Measurements from ENCODE around the gene RNF144A. TPM values are rescaled to one million over a fixed set of nuclear protein-coding genes. Genes with fewer than 3 reads are reported as not detected.

Gene RNF144A
- polyA plus RNA-seq, 1 of the 3 experiments (the other 2 are of a cell fraction) = 15.6 TPM

DNA sequence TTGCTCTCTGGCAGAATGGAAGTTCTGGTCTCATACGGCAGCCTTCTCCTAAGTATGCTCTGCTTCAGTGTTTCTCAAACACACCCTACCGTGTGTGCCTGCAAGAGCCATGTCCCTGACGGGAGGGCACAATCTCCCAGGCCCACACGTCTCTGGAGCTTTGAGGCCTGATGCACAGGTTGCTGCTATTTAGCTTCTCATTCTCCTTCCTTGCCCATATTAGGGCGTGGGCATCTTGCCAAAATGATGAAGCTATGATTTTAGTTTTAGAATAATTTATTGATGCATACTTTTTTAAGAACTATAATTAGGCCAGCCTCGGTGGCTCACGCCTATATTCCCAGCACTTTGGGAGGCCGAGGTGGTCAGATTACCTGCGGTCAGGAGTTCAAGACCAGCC lies 107.9 kb downstream of the RNF144A start (continued):
- TF ChIP-seq, protein P1, sequence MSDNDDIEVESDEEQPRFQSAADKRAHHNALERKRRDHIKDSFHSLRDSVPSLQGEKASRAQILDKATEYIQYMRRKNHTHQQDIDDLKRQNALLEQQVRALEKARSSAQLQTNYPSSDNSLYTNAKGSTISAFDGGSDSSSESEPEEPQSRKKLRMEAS (IDR thresholded peaks at IDR 0.05; ENCODE audit: low read depth) = no peak
- TF ChIP-seq RXRA (IDR thresholded peaks at IDR 0.05; ENCODE audit: borderline replicate concordance, low read depth) = no peak
- TF ChIP-seq MEF2A (IDR thresholded peaks at IDR 0.05; ENCODE audit: borderline replicate concordance, low read depth) = no peak
- TF ChIP-seq TCF12 (IDR thresholded peaks at IDR 0.05) = no peak
- no peak for TF ChIP-seq NRF1 (IDR thresholded peaks at IDR 0.05; ENCODE audit: low read depth, low read length)
- no peak for TF ChIP-seq SMC3 (IDR thresholded peaks at IDR 0.05; ENCODE audit: low read depth, low read length)
- TF ChIP-seq, protein P2, sequence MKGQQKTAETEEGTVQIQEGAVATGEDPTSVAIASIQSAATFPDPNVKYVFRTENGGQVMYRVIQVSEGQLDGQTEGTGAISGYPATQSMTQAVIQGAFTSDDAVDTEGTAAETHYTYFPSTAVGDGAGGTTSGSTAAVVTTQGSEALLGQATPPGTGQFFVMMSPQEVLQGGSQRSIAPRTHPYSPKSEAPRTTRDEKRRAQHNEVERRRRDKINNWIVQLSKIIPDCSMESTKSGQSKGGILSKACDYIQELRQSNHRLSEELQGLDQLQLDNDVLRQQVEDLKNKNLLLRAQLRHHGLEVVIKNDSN (IDR thresholded peaks at IDR 0.05; ENCODE audit: borderline replicate concordance, low read depth) = no peak
- no peak for TF ChIP-seq RCOR1 (IDR thresholded peaks at IDR 0.05; ENCODE audit: low read length)
- TF ChIP-seq FOSL2 (IDR thresholded peaks at IDR 0.05; ENCODE audit: borderline replicate concordance, low read depth) = no peak
- no peak for TF ChIP-seq FOXM1 (IDR thresholded peaks at IDR 0.05; ENCODE audit: low read depth)
- no peak for TF ChIP-seq SIN3A (IDR thresholded peaks at IDR 0.05; ENCODE audit: borderline replicate concordance, low read depth, low read length)
- TF ChIP-seq FOXJ3 (CRISPR knock-in tag; IDR thresholded peaks at IDR 0.05) = no peak

DNA sequence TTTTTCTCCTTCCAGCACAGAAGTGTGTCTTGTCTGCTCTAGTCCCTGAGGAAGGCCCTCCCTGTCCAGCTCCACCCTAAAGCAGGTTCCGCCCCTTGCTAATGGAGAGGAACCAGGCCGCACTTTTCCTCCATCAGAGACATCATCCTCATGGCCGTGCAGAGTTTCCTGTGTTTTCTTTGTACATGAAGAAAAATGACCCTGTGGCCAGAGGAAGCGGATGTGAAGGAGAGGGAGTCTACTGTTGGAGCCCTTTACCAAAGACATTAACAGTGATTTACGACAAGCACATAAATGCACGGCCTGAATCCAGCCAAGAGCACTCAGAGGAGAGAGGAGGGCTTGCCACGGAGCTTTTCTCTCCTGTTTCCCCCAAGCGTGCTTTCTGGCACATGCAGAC lies 109.5 kb downstream of the RNF144A start:
- DNase-seq = peak; percentile 49
- Histone ChIP-seq H2AFZ (ENCODE audit: low read depth) (no peak overlapping the region), H3K4me2 (no peak overlapping the region), H3K79me2 (ENCODE audit: insufficient read depth) (no peaks in the 10 kb centered on the region), H3F3A (replicated peaks; ENCODE audit: insufficient read depth) (peaks cover 5% of the 10 kb centered on the region), H3K4me1 (ENCODE audit: control insufficient read depth in 1 of 2, insufficient read depth in 2 of 2, low read depth in 1 of 2, low read length in 1 of 2) (peaks cover 5 to 25% of the 10 kb centered on the region in 2 experiments; a peak in 3 of 4 replicates), H3K4me3 (ENCODE audit: low read depth in 2 of 2, low read length in 1 of 2) (no peak overlapping the region), H3K9ac (no peak overlapping the region), H4K20me1 (ENCODE audit: insufficient read depth) (no peaks in the 10 kb centered on the region), H3K27ac (ENCODE audit: low read depth in 2 of 2, low read length in 1 of 2) (peak overlapping the region in 1 of 2 experiments; percentile 36; a peak in 2 of 4 replicates), H3K36me3 (replicated peaks in 1 of 2; ENCODE audit: control insufficient read depth in 1 of 2, insufficient read depth in 2 of 2, low read length in 1 of 2) (peaks cover 18 to 55% of the 10 kb centered on the region in 2 experiments), H3K27me3 (ENCODE audit: insufficient read depth) (no peaks in the 10 kb centered on the region), H3K9me2 (no peaks in the 10 kb centered on the region), H3K9me3 (no peaks in the 10 kb centered on the region)
- POLR2A ChIA-PET = no interaction called here
- CTCF ChIA-PET = interaction anchor here (1.2 to 18.0 kb wide), 7 partner anchors 9 to 132 kb away, joined by 3 to 226 read pairs (median 18); no protein-coding TSS in a partner anchor
- TF ChIP-seq, protein P3, sequence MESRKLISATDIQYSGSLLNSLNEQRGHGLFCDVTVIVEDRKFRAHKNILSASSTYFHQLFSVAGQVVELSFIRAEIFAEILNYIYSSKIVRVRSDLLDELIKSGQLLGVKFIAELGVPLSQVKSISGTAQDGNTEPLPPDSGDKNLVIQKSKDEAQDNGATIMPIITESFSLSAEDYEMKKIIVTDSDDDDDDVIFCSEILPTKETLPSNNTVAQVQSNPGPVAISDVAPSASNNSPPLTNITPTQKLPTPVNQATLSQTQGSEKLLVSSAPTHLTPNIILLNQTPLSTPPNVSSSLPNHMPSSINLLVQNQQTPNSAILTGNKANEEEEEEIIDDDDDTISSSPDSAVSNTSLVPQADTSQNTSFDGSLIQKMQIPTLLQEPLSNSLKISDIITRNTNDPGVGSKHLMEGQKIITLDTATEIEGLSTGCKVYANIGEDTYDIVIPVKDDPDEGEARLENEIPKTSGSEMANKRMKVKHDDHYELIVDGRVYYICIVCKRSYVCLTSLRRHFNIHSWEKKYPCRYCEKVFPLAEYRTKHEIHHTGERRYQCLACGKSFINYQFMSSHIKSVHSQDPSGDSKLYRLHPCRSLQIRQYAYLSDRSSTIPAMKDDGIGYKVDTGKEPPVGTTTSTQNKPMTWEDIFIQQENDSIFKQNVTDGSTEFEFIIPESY (IDR thresholded peaks at IDR 0.05; ENCODE audit: borderline replicate concordance, low read depth) = no peak
- TF ChIP-seq GATA2 (CRISPR knock-in tag; IDR thresholded peaks at IDR 0.05) = no peak
- no peak for TF ChIP-seq FOXM1 (IDR thresholded peaks at IDR 0.05; ENCODE audit: low read depth)
- TF ChIP-seq, protein P4, sequence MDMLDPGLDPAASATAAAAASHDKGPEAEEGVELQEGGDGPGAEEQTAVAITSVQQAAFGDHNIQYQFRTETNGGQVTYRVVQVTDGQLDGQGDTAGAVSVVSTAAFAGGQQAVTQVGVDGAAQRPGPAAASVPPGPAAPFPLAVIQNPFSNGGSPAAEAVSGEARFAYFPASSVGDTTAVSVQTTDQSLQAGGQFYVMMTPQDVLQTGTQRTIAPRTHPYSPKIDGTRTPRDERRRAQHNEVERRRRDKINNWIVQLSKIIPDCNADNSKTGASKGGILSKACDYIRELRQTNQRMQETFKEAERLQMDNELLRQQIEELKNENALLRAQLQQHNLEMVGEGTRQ (IDR thresholded peaks at IDR 0.05; ENCODE audit: borderline replicate concordance, low read depth, low read length) = no peak
- TF ChIP-seq YY1 (IDR thresholded peaks at IDR 0.05; ENCODE audit: low read depth) = no peak
- 84% methylated on average over 8 of the region's 8 CpGs for WGBS (ENCODE audit: low lambda C conversion rate)
